ENCODE measurements around the gene PIEZO2. TPM values are rescaled to one million over a fixed set of nuclear protein-coding genes. Genes with fewer than 3 reads are reported as not detected.

Gene PIEZO2
- total RNA-seq, 3 donors from 2014 or later: 1.9 to 26.2 (median 11.4) TPM

GRCh38 chr18:11112286-11112685 lies 37.1 kb downstream of the PIEZO2 start:
- Histone ChIP-seq H3K27ac (no peak overlapping the region), H3K9me3 (no peaks in the 10 kb centered on the region)

GRCh38 chr18:11110509-11110908 lies 38.9 kb downstream of the PIEZO2 start:
- DNase-seq (ENCODE audit: low spot score in 2 of 2): no peak
- TF ChIP-seq POLR2AphosphoS5 (IDR thresholded peaks at IDR 0.05) (no peak), CTCF (IDR thresholded peaks at IDR 0.05) (no peak), POLR2A (IDR thresholded peaks at IDR 0.05) (no peak)
- Histone ChIP-seq H3K4me1 (no peaks in the 10 kb centered on the region), H3K27me3 (no peaks in the 10 kb centered on the region), H3K36me3 (no peaks in the 10 kb centered on the region), H3K9me3 (no peaks in the 10 kb centered on the region), H3K4me3 (no peak overlapping the region), H3K27ac (peak overlapping the region in 1 of 2 donors; percentile 19)
- intact Hi-C loops (cut with DNase I; ENCODE audit: low total_unique reads): no loop called here

More at GRCh38 chr18:11112286-11112685, 37.1 kb downstream of the PIEZO2 start:
- no peaks in the 10 kb centered on the region for H3K36me3 ChIP-seq
- intact Hi-C loops (cut with DNase I; ENCODE audit: low total_unique reads): no loop called here
- H3K27me3 ChIP-seq: no peaks in the 10 kb centered on the region
- no peak overlapping the region for H3K4me3 ChIP-seq
- no peaks in the 10 kb centered on the region for H3K4me1 ChIP-seq
- TF ChIP-seq POLR2AphosphoS5 (IDR thresholded peaks at IDR 0.05) (no peak), CTCF (IDR thresholded peaks at IDR 0.05) (no peak), POLR2A (IDR thresholded peaks at IDR 0.05) (no peak)
- DNase-seq (ENCODE audit: low spot score in 2 of 2): no peak

GRCh38 chr18:11108947-11109346 lies 40.4 kb downstream of the PIEZO2 start:
- Histone ChIP-seq H3K27me3 (no peaks in the 10 kb centered on the region), H3K27ac (no peak overlapping the region), H3K4me3 (no peak overlapping the region), H3K36me3 (no peaks in the 10 kb centered on the region), H3K4me1 (no peaks in the 10 kb centered on the region), H3K9me3 (no peaks in the 10 kb centered on the region)
- intact Hi-C loops (cut with DNase I; ENCODE audit: low total_unique reads): no loop called here
- TF ChIP-seq CTCF (IDR thresholded peaks at IDR 0.05): no peak
- TF ChIP-seq POLR2A (IDR thresholded peaks at IDR 0.05): no peak
- TF ChIP-seq POLR2AphosphoS5 (IDR thresholded peaks at IDR 0.05): no peak
- no peak for DNase-seq (ENCODE audit: low spot score in 2 of 2)

- H3K9me3 ChIP-seq: no peaks in the 10 kb centered on the region
- intact Hi-C loops (cut with DNase I; ENCODE audit: low total_unique reads): no loop called here
- no peak overlapping the region for H3K27ac ChIP-seq
- H3K4me3 ChIP-seq: no peak overlapping the region
- TF ChIP-seq CTCF (IDR thresholded peaks at IDR 0.05): no peak
- no peak for TF ChIP-seq POLR2A (IDR thresholded peaks at IDR 0.05)
- no peak for TF ChIP-seq POLR2AphosphoS5 (IDR thresholded peaks at IDR 0.05)
- DNase-seq (ENCODE audit: low spot score in 2 of 2): no peak
- H3K4me1 ChIP-seq: no peaks in the 10 kb centered on the region
- no peaks in the 10 kb centered on the region for H3K27me3 ChIP-seq
- no peaks in the 10 kb centered on the region for H3K36me3 ChIP-seq
These were observed 42.5 kb downstream of the PIEZO2 start for GRCh38 chr18:11106894-11107293.

- intact Hi-C loops (cut with DNase I; ENCODE audit: low total_unique reads): no loop called here
- no peaks in the 10 kb centered on the region for H3K36me3 ChIP-seq
- DNase-seq (ENCODE audit: low spot score in 2 of 2): no peak
- H3K27ac ChIP-seq: no peak overlapping the region
- no peak for TF ChIP-seq CTCF (IDR thresholded peaks at IDR 0.05)
- TF ChIP-seq POLR2A (IDR thresholded peaks at IDR 0.05): no peak
- no peak for TF ChIP-seq POLR2AphosphoS5 (IDR thresholded peaks at IDR 0.05)
- H3K4me1 ChIP-seq: no peaks in the 10 kb centered on the region
- no peaks in the 10 kb centered on the region for H3K9me3 ChIP-seq
- no peaks in the 10 kb centered on the region for H3K27me3 ChIP-seq
- H3K4me3 ChIP-seq: no peak overlapping the region
These were observed 43.9 kb downstream of the PIEZO2 start for GRCh38 chr18:11105463-11105862.

Data from breast epithelium (tissue), 4 donors.